HG03565 (cell line): Measurements from ENCODE around the gene CLCNKA.
"Not testable (repeated sequence)": the region's sequence is repeated elsewhere in the genome, so short reads cannot be mapped to it uniquely, and the experiment has no call there.

Experiments
- ATAC-seq: cut with Tn5 transposase; IDR thresholded peaks from one replicate; pipeline ENCODE4 v1.9.1; 2021; ENCODE audit warnings: mild to moderate bottlenecking, moderate library complexity; ENCODE audit not compliant: unreplicated experiment

Gene CLCNKA

GRCh38 chr1:16039871-16040270, 18.0 kb downstream of the CLCNKA start:
- not testable (repeated sequence) for ATAC-seq

DNA sequence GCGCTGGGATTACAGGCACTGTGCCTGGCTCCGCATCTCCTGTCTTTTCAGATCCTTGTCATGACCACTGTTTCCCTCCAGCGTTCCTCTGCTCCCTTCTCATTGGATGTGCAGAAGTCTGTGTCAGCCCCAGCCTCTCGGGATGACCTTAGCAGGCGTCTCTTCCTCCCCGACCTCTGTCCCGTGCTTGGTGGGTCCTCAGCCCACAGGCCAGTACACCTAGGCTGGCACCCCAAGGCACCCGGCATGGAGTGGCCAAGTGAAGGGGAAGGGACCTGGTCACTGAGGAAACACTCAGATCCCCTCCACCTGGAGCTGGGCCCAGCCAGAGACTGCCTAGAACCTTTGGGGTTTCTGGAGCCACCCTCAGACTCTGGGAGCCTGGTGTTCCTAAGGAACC, 19.4 kb downstream of the CLCNKA start:
- ATAC-seq: no peak

- ATAC-seq: no peak
These were observed 20.3 kb downstream of the CLCNKA start for GRCh38 chr1:16042096-16042495.

GRCh38 chr1:16042654-16043053, 20.8 kb downstream of the CLCNKA start:
- ATAC-seq: not testable (repeated sequence)

DNA sequence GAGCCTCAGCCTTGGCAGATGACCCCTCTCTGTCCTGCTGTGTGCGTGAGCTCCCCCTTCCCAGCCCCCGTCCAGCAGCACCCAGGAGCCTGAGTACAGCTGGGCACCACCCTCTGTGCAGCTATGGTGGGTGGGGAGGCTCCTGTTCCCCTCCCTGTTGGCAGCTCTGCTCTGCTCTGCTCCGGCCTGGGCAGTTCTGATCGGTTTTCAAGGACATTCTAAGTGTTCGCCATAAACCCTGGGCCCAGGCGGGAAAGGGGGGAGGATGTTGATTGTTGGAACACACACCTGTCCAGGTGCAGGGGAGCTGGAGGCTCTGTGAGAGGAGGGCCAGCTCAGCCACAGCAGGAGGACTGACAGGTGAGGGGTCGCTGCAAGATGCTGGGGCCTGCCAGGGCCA, 21.7 kb downstream of the CLCNKA start, which contains the start of gene CLCNKB:
TSS of gene CLCNKB (plus strand) at position 262 of the 400 bp plus-strand sequence. CDS start 711 bp downstream, outside the sequence.
- no peak for ATAC-seq

- no peak for ATAC-seq
These were observed 22.1 kb downstream of the CLCNKA start for GRCh38 chr1:16043950-16044349.

DNA sequence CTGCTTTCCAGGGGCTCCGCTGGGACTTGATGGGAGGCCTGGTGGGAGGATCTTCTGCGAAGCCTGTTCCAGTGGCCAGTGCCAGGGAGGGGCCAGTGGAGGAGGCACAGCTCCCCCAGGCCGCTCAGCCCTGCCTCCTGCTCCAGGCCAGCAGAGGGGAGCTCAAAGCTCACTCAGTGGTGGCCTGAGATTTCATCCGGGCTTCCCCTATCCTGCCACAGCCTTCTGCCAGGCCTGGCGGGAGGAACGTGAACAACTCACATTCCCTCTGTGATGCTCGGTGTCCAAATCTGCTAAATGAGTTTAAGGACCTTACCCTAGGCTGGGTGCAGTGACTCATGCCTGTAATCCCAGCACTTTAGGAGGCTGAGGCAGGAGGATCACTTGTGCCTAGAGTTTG, 25.0 kb downstream of the CLCNKA start:
- ATAC-seq: no peak

DNA sequence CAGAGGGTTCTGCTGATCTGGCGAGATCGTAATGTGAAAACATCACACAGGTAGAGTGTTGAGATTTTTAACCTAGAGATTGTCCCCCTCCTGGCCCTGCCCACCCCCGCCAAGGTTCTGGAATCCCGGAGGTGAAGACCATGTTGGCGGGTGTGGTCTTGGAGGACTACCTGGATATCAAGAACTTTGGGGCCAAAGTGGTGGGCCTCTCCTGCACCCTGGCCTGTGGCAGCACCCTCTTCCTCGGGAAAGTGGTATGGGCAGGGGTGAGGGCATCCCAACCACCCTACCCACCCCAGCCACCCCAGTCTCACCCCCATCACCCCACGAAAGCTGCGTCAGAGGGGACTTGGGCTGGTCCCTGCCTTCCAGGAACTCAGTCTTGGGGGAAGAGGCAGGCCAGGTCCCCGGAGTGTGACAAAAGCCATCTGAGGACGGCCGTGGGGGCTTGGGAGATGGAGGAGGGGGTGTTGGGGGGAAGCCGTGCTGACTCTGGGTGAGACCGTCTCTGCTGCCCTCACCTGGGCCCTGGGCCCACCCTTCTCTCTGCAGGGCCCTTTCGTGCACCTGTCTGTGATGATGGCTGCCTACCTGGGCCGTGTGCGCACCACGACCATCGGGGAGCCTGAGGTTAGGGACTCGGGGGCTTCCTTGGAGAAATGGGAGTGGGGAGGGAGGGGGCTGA, 26.1 kb downstream of the CLCNKA start:
- no peak for ATAC-seq

GRCh38 chr1:16048573-16049189, 26.8 kb downstream of the CLCNKA start:
- no peak for ATAC-seq

- ATAC-seq: no peak
These were observed 28.5 kb downstream of the CLCNKA start for GRCh38 chr1:16050328-16050727.

DNA sequence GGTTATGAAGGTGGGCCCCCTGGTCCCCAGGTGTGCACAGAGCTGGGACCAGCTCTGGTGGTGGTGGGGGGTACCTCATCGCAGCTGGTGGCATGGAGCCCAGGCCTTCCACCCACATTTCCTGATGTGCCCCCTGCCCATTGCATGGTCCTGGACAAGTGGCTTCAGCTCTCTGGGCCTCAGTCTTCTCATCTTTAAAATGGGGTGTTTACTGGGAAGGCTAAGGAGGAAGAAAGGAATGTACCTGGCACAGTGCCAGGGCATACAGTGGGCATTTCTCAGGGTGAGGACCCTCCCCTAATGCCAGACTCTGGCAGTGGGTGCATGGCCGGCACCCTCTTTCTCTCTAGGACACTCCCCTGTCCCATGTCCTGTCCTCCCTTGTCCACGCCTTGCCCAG, 29.2 kb downstream of the CLCNKA start:
- no peak for ATAC-seq

DNA sequence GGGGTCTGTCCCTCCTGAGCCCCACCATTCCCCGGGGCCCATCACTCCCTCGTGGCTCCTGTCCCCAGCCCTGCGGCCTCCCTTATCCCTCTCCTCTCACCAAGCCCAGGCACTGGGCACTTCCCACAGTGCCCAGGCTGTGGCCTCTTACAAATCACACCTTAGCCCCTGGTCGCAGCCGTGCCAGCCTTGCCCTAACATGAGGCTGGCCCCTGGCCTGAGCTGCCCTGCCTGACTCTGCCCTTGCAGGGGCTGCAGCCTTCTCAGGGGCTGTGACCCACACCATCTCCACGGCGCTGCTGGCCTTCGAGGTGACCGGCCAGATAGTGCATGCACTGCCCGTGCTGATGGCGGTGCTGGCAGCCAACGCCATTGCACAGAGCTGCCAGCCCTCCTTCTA, 30.1 kb downstream of the CLCNKA start:
- ATAC-seq: not testable (repeated sequence)

GRCh38 chr1:16053781-16054502, 32.1 kb downstream of the CLCNKA start:
- ATAC-seq: no peak

DNA sequence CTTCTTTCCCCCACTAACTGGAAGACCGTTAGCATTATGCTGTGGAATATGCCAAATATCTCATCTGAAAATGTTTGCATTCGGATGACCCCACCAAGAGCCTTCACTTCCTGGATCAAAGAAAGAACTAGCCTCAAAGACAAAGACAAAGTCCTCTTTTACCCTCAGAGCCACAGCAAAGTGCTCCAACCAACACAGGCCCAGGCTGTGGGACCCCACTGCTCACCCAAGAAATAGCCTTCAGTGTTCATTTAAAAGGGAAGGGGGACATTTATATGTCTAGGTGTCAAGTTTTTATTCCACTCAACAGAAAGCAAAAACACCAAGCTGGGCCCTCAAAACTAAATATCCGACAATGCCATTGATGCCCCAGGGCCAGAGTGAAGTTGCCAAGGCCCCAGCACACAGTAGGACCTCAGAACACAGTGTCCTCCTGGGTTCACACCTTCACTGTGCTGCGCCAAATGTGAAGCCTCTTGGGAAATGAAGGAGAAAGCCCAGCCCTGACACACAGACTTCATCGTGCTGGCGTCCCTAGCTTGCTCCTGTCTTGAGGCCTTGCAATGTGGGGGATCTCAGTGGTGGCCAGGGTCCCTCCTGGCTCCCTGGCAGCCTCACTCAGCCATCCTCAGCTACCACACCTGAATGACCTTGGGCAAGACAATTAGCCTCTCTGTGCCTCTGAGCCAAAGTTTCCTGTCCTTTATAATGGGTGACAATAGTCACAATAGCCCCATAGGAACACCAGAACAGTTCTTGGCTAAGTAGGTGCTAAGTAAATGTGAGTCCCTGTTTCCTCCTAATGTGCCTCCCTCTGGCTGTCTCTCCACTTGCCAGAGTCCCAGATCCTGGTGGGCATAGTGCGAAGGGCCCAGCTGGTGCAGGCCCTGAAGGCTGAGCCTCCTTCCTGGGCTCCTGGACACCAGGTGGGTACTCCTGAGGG, 33.0 kb downstream of the CLCNKA start:
- no peak for ATAC-seq

GRCh38 chr1:16055613-16056520, 34.0 kb downstream of the CLCNKA start:
- ATAC-seq: no peak

DNA sequence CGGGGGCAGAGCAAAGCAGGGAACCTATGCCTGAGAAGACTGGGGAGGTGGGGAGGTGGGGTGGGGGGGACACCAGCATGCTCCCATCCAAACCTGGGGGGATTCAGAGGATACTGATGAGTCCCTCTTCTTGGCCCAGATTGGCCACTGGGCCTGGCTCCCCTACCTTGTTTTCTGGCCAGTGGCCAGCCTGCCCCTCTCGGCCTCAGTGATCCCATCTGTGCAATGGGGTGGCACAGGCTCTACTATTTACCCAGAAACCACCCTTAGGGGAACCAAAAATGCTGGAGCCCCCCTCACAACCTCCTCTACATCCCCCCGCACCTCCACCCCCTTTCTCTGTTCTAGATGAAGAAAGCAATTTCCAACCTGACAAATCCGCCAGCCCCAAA, 34.7 kb downstream of the CLCNKA start:
- not testable (repeated sequence) for ATAC-seq

- not testable (repeated sequence) for ATAC-seq
These were observed 35.6 kb downstream of the CLCNKA start for GRCh38 chr1:16057314-16057915.

DNA sequence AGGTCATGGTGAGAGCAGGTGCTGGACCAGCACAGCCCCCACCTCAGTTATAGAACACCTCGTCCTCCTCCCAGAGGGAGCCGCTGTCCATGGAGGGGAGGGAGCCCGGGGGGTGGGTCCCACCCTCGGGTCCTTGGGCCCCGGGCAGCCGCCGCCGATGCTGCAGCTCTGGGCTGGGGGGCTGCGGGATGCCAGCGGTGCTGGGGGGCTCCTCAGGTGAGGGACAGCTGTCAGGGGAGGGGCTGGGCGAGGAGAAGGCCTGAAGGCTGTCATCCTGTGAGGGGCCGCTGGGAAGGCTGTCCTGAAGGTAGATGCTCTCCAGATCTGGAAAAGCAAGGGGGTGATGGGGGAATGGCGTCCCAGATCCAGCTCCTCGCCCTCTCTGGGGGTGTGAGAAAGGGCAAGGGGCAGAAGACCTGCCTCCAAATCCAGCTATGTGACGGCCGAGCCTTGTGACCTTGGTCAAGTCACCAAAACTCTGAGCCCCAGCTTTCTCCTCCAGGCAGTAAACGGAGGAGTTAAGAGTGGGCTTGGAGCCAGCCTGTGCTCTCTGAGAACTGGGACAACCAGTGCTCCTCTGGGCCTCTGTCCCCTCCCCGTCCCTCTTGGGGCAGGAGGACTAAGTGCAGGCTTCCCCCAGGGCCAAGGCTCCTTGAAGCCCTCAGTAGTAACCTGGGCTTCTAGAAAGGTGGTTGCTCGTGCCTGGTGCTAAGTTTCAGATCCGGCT, 36.7 kb downstream of the CLCNKA start:
- not testable (repeated sequence) for ATAC-seq

GRCh38 chr1:16061266-16061665, 39.4 kb downstream of the CLCNKA start:
- ATAC-seq: no peak
